Neural progenitor cell (in vitro differentiated cells): ENCODE data around the gene HES3.

Experiments used
- CTCF ChIP-seq: fragments of 200-600 bp; sonication (generic); IDR thresholded peaks from 2 replicates; pipeline ENCODE4 v1.5.1; 2017; ENCODE audit warnings: antibody characterized with exemption, mild to moderate bottlenecking
- EZH2 ChIP-seq: fragments of 200-600 bp; sonication (generic); IDR thresholded peaks from 2 replicates; pipeline ENCODE4 v1.6.1; 2017; ENCODE audit warnings: antibody characterized with exemption, mild to moderate bottlenecking, moderate library complexity
- EZH2phosphoT487 ChIP-seq: fragments of 200-600 bp; sonication (generic); IDR thresholded peaks from 2 replicates; pipeline ENCODE4 v1.6.1; 2017; ENCODE audit warnings: antibody characterized with exemption

- TF ChIP-seq CTCF (no peak), EZH2 (no peak), EZH2phosphoT487 (peak; percentile 7)
Measured at GRCh38 chr1:6259491-6260362, 15.7 kb downstream of the HES3 start.
